ENCODE measurements around the gene FAM120A. TPM values are rescaled to one million over a fixed set of nuclear protein-coding genes. Genes with fewer than 3 reads are reported as not detected.

FAM120A gene
- total and polyA plus RNA-seq, 4 donors, result 28.3 to 91.0 (median 50.3) TPM

- H3K27ac ChIP-seq (ENCODE audit: low read depth in 1 of 2, low read length in 2 of 2), result no peak overlapping the region
- peak; percentile 27 for DNase-seq (ENCODE audit: low spot score)
- no peak overlapping the region for H3K9ac ChIP-seq (ENCODE audit: low read depth in 1 of 2, low read length in 2 of 2)
- WGBS, result 72% methylated on average over 5 of the region's 5 CpGs
- H3K4me3 ChIP-seq (ENCODE audit: low read depth in 1 of 3, low read length in 3 of 3), result no peak overlapping the region
- no peaks in the 10 kb centered on the region for H3K4me1 ChIP-seq (ENCODE audit: control insufficient read depth in 4 of 4, insufficient read depth in 4 of 4, low read length in 3 of 4)
- TF ChIP-seq SP1 (IDR thresholded peaks at IDR 0.05) (no peak), YY1 (IDR thresholded peaks at IDR 0.05) (no peak), ZBTB33 (IDR thresholded peaks at IDR 0.05) (no peak), GABPA (IDR thresholded peaks at IDR 0.05 in 1 of 2, conservative IDR thresholded peaks at IDR 0.05 in 1 of 2) (no peak), ATF3 (IDR thresholded peaks at IDR 0.05) (no peak), MAX (IDR thresholded peaks at IDR 0.05) (no peak), NR2F2 (IDR thresholded peaks at IDR 0.05) (no peak), JUND (IDR thresholded peaks at IDR 0.05) (no peak), HNF4G (IDR thresholded peaks at IDR 0.05) (no peak), RAD21 (IDR thresholded peaks at IDR 0.05) (no peak), RXRA (IDR thresholded peaks at IDR 0.05) (no peak), REST (IDR thresholded peaks at IDR 0.05) (no peak), TAF1 (conservative IDR thresholded peaks at IDR 0.05) (no peak), FOXA2 (IDR thresholded peaks at IDR 0.05) (no peak), EGR1 (IDR thresholded peaks at IDR 0.05; ENCODE audit: low read depth in 2 of 2) (no peak), HNF4A (conservative IDR thresholded peaks at IDR 0.05) (no peak), CTCF (IDR thresholded peaks at IDR 0.05; ENCODE audit: low read depth, low read length, missing input control) (no peak)
- no peaks in the 10 kb centered on the region for H3K36me3 ChIP-seq (ENCODE audit: control insufficient read depth in 4 of 4, insufficient read depth in 3 of 4, low read depth in 1 of 4, low read length in 3 of 4)
- H3K9me3 ChIP-seq (ENCODE audit: control insufficient read depth in 4 of 4, low read length in 3 of 4), result peaks cover 0 to 2% (median 0%) of the 10 kb centered on the region in 4 donors
- H3K27me3 ChIP-seq (ENCODE audit: control insufficient read depth in 4 of 4, insufficient read depth in 4 of 4, low read length in 3 of 4), result no peaks in the 10 kb centered on the region
Measured at GRCh38 chr9:93612796-93613154, 161.3 kb downstream of the FAM120A start.

GRCh38 chr9:93613174-93613573 is 161.7 kb downstream of the FAM120A start:
- Histone ChIP-seq H3K27me3 (ENCODE audit: control insufficient read depth in 4 of 4, insufficient read depth in 4 of 4, low read length in 3 of 4) (no peaks in the 10 kb centered on the region), H3K27ac (ENCODE audit: low read depth in 1 of 2, low read length in 2 of 2) (no peak overlapping the region), H3K4me3 (ENCODE audit: low read depth in 1 of 3, low read length in 3 of 3) (no peak overlapping the region), H3K4me1 (ENCODE audit: control insufficient read depth in 4 of 4, insufficient read depth in 4 of 4, low read length in 3 of 4) (no peaks in the 10 kb centered on the region), H3K9me3 (ENCODE audit: control insufficient read depth in 4 of 4, low read length in 3 of 4) (no peaks in the 10 kb centered on the region), H3K9ac (ENCODE audit: low read depth in 1 of 2, low read length in 2 of 2) (no peak overlapping the region), H3K36me3 (ENCODE audit: control insufficient read depth in 4 of 4, insufficient read depth in 3 of 4, low read depth in 1 of 4, low read length in 3 of 4) (no peaks in the 10 kb centered on the region)
- WGBS, result 94% methylated on average over 5 of the region's 5 CpGs
- no peak for DNase-seq (ENCODE audit: low spot score)
- TF ChIP-seq FOXA2 (IDR thresholded peaks at IDR 0.05) (no peak), SP1 (IDR thresholded peaks at IDR 0.05) (no peak), RAD21 (IDR thresholded peaks at IDR 0.05) (no peak), REST (IDR thresholded peaks at IDR 0.05) (no peak), ATF3 (IDR thresholded peaks at IDR 0.05) (no peak), FOXA1 (IDR thresholded peaks at IDR 0.05) (no peak), MAX (IDR thresholded peaks at IDR 0.05) (no peak), TAF1 (conservative IDR thresholded peaks at IDR 0.05) (no peak)
